HL-60 (cell line): ENCODE data around the gene AMN.

Experiments used
- DNase-seq, 2 experiments: peaks; one replicate each; pipeline ENCODE4 v3.0.0-alpha.2; 2010 to 2020; ENCODE audit warnings: low read depth in 1 of 2, low spot score in 1 of 2
- H3K27ac ChIP-seq: fragments of 250-450 bp; sonication (Bioruptor Pico); replicated peaks from 2 replicates; pipeline ENCODE4 v1.5.1; 2020; ENCODE audit warnings: mild to moderate bottlenecking, moderate library complexity
- H3K27me3 ChIP-seq: fragments of 250-450 bp; sonication (Bioruptor Pico); 2 replicates; pipeline ENCODE4 v1.5.1; 2021; ENCODE audit warnings: mild to moderate bottlenecking, moderate library complexity; ENCODE audit not compliant: insufficient read depth, poor library complexity, severe bottlenecking
- H3K4me3 ChIP-seq: replicated peaks from 2 replicates; pipeline ENCODE4 v1.5.1; 2011; ENCODE audit warnings: mild to moderate bottlenecking, control low read depth, low read length; ENCODE audit not compliant: insufficient read depth
- CTCF ChIP-seq: IDR thresholded peaks from one replicate; pipeline ENCODE4 v1.5.1; 2011; ENCODE audit warnings: low read length, control low read depth, inconsistent platforms; ENCODE audit not compliant: insufficient read depth
- GABPA ChIP-seq: IDR thresholded peaks from 2 replicates; pipeline ENCODE4 v1.6.1; 2012; ENCODE audit warnings: low read depth
- POLR2AphosphoS5 ChIP-seq: IDR thresholded peaks from 2 replicates; pipeline ENCODE4 v1.6.1; 2012; ENCODE audit warnings: low read depth
- REST ChIP-seq: IDR thresholded peaks from 2 replicates; pipeline ENCODE4 v1.6.1; 2012; ENCODE audit warnings: low read depth; ENCODE audit not compliant: insufficient replicate concordance
- SPI1 ChIP-seq: IDR thresholded peaks from 2 replicates; pipeline ENCODE4 v1.6.1; 2012; ENCODE audit warnings: low read depth, mild to moderate bottlenecking, borderline replicate concordance

The AMN gene

GRCh38 chr14:102968306-102968705 is 45.8 kb downstream of the AMN start:
- TF ChIP-seq POLR2AphosphoS5, result no peak
- no peak for TF ChIP-seq GABPA
- Histone ChIP-seq H3K4me3 (no peak overlapping the region), H3K27me3 (no peaks in the 10 kb centered on the region), H3K27ac (no peak overlapping the region)
- no peak for DNase-seq

- H3K27me3 ChIP-seq, result no peaks in the 10 kb centered on the region
- no peak overlapping the region for H3K27ac ChIP-seq
- H3K4me3 ChIP-seq, result no peak overlapping the region
- no peak for DNase-seq
- no peak for TF ChIP-seq CTCF
- no peak for TF ChIP-seq REST
- no peak for TF ChIP-seq POLR2AphosphoS5
- TF ChIP-seq GABPA, result no peak
- TF ChIP-seq SPI1, result no peak
These were observed 46.8 kb downstream of the AMN start for GRCh38 chr14:102969060-102969791.

- no peak for TF ChIP-seq CTCF
- no peak for TF ChIP-seq REST
- TF ChIP-seq SPI1, result no peak
- no peak for TF ChIP-seq GABPA
- no peak for TF ChIP-seq POLR2AphosphoS5
- no peak overlapping the region for H3K4me3 ChIP-seq
- H3K27ac ChIP-seq, result no peak overlapping the region
- H3K27me3 ChIP-seq, result no peaks in the 10 kb centered on the region
- DNase-seq, result no peak
These were observed 47.4 kb downstream of the AMN start for GRCh38 chr14:102969901-102970300.

- H3K27ac ChIP-seq, result no peak overlapping the region
- DNase-seq, result no peak
- H3K4me3 ChIP-seq, result no peak overlapping the region
- H3K27me3 ChIP-seq, result no peaks in the 10 kb centered on the region
- TF ChIP-seq SPI1, result no peak
- TF ChIP-seq CTCF, result no peak
- no peak for TF ChIP-seq GABPA
- TF ChIP-seq POLR2AphosphoS5, result no peak
- TF ChIP-seq REST, result no peak
These were observed 48.0 kb downstream of the AMN start for GRCh38 chr14:102970496-102970895.
